Measurements from ENCODE around the gene DPEP1. TPM values are rescaled to one million over a fixed set of nuclear protein-coding genes. Genes with fewer than 3 reads are reported as not detected.

Gene DPEP1
- total RNA-seq, 2 donors from 2014 or later, result not detected

Other genes with a start within 250 kb of the DPEP1 start
- gene ANKRD11, start 123.1 kb upstream of the DPEP1 start, total RNA-seq, result 100 to 1,000 TPM; 125 to 129 TPM
- gene SPG7, start 105.2 kb upstream of the DPEP1 start, total RNA-seq, result 100 to 1,000 TPM; 214 to 333 TPM
- gene RPL13, start 53.0 kb upstream of the DPEP1 start, total RNA-seq, result 1,000 to 10,000 TPM; 3,914 to 4,192 TPM
- gene CPNE7, start 37.9 kb upstream of the DPEP1 start, total RNA-seq, result not detected
- 10 to 100 TPM; 63.0 to 77.2 TPM for gene CHMP1A, start 44.1 kb downstream of the DPEP1 start, total RNA-seq
- gene SPATA33, start 44.2 kb downstream of the DPEP1 start, total RNA-seq, result 1 to 10 TPM; 3.2 to 3.9 TPM
- 10 to 100 TPM; 20.3 to 35.2 TPM for gene CDK10, start 73.0 kb downstream of the DPEP1 start, total RNA-seq
- 10 to 100 TPM; 19.0 to 24.1 TPM for gene SPATA2L, start 88.1 kb downstream of the DPEP1 start, total RNA-seq
- 10 to 100 TPM in 1 of 2 donors, 1 to 10 TPM in 1; 9.5 to 18.3 TPM for gene VPS9D1, start 107.3 kb downstream of the DPEP1 start, total RNA-seq
- 10 to 100 TPM; 25.0 to 34.1 TPM for gene ZNF276, start 107.9 kb downstream of the DPEP1 start, total RNA-seq
- gene FANCA, start 203.0 kb downstream of the DPEP1 start, total RNA-seq, result 1 to 10 TPM; 2.5 to 3.7 TPM
- 1 to 10 TPM in 1 of 2 donors, not detected in 1; 2.0 TPM for gene SPIRE2, start 214.8 kb downstream of the DPEP1 start, total RNA-seq

Data from thoracic aorta (tissue), 2 donors.